Stimulated activated CD8-positive, alpha-beta memory T cell treated with anti-CD3 and anti-CD28 coated beads, Interleukin-15, amount 100 ng/mL, for 24 hours (primary cell): ENCODE measurements around the gene CDK5RAP3.
"Not testable (repeated sequence)": the region's sequence is repeated elsewhere in the genome, so short reads cannot be mapped to it uniquely, and the experiment has no call there.

Experiments
- DNase-seq: peaks from one replicate; pipeline ENCODE4 v3.0.0-alpha.2; 2020; ENCODE audit warnings: low read depth

Gene CDK5RAP3

DNA sequence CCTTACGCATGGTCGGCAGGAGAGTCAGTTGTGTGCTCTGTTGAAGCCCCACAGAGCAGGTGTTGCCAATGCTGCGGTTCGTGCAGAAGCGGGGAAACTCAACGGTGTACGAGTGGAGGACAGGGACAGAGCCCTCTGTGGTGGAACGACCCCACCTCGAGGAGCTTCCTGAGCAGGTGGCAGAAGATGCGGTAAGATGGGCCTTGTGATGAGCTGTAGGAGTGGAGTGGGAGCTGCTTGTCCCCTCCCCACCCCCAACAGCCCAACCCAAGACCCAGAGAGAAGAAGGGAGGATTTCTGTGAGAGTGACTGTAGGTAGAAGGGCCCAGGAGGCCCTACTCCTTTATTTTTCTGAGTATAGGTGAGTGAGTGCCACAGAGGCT, 4.9 kb downstream of the CDK5RAP3 start:
- no peak for DNase-seq

DNA sequence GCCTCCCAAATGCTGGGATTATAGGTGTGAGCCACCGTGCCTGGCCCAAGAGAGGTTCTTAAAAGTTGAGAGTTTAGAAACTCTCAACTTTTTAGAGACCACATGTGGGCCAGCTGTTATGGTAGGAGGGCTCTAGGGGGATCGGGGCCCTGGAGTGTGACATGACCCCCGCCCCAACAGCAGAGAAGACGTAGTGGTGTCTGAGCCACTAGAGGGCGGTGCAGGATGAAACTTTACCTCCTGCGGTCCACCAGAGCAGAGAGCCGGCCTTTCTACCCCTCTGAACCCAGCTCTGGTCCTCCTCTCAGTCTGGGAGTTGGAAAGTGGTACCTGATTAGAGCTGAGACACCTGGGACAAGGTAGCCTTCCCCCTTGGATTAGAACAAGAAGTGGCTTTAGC, 7.4 kb downstream of the CDK5RAP3 start:
- peak; percentile 6 for DNase-seq

DNA sequence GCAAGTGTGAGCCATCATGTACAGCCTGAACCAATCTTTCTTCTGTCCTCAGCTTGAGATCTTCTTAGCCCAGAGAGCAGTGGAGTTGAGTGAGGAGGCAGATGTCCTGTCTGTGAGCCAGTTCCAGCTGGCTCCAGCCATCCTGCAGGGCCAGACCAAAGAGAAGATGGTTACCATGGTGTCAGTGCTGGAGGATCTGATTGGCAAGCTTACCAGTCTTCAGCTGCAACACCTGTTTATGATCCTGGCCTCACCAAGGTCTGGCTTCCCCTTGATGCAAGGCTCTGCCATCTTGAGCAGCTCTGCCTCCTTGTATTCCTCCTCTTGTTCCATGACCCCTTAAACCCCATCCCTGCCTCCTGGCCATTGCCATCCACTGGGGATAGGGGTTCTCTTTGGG, 9.6 kb downstream of the CDK5RAP3 start:
- no peak for DNase-seq

- DNase-seq: no peak
These were observed 10.5 kb downstream of the CDK5RAP3 start for GRCh38 chr17:47981462-47981861.

GRCh38 chr17:47982091-47982617, 11.2 kb downstream of the CDK5RAP3 start:
- DNase-seq: no peak

GRCh38 chr17:47982645-47983390, 11.9 kb downstream of the CDK5RAP3 start:
- no peak for DNase-seq

DNA sequence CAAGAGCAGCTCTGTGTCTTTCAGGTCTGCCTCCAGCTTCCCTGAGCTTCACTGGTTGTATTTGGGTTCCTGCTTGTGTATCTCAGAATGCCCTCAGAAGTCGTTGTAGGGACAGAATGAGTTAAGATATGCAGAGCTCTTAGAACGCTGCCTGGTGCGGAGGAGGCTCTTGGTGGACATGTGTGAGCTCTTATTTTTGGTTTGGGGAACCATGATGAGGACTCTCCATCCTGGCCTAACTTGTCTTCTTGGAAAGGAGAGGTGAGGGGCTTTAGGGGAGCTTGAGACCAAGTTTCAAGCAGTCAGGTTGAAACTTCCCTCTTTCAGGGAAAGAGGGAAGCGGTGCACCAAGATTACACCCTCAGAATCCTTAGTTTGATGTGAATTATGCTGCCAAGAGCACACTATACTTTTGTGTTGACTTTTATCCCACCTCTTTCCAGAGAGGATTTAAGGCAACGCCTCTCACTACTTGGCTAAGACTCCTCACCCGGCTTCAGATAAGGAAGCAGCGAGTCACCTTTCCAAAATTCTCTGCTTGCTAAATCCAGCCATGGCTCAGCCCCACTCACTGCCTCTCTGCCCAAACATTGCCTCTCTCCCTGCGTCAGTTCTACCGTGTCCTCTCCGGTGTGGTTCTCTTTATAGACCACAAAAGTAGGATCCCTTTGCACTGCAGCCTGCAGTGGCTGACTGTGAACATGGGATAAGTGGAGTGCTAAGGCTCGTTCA, 12.7 kb downstream of the CDK5RAP3 start:
- no peak for DNase-seq

DNA sequence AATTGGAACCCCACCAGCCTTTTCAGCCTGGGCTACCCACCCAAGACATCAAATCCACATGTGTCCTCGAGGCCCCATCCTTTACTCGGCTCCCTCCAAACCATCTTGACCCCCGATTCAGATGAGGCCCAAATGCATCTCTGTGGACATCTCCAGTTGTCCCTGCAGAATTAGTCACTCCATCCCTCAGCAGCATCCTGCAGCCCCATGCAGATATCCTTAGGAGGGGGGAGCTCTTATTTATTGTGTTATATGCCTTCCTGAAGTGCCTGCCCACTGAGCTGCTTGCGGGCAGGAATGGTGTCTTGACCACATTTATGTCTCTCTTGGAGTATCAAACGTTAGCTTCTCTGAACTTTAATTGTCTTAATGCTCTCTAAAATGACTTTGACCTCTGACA, 15.6 kb downstream of the CDK5RAP3 start:
- DNase-seq: no peak

GRCh38 chr17:47987240-47987835, 16.4 kb downstream of the CDK5RAP3 start:
- DNase-seq: no peak

DNA sequence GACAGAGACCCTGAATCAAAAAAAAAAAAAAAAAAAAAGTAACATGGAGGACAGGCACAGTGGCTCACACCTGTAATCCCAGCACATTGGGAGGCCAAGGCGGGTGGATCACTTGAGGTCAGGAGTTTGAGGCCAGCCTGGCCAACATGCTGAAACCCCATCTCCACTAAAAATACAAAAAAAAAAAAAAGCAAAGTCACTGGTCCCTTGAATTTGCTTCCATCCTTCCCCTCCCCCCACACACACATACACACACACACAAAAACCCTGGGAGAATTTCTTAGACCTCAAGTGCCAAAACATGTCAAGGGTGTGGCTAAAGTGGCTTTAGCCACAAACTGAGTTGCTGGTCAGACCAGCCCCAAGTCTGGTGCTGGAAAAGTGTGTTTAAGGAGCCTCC, 17.5 kb downstream of the CDK5RAP3 start:
- not testable (repeated sequence) for DNase-seq

GRCh38 chr17:47989159-47989558, 18.2 kb downstream of the CDK5RAP3 start:
- DNase-seq: no peak

- no peak for DNase-seq
These were observed 18.8 kb downstream of the CDK5RAP3 start for GRCh38 chr17:47989700-47990099.

DNA sequence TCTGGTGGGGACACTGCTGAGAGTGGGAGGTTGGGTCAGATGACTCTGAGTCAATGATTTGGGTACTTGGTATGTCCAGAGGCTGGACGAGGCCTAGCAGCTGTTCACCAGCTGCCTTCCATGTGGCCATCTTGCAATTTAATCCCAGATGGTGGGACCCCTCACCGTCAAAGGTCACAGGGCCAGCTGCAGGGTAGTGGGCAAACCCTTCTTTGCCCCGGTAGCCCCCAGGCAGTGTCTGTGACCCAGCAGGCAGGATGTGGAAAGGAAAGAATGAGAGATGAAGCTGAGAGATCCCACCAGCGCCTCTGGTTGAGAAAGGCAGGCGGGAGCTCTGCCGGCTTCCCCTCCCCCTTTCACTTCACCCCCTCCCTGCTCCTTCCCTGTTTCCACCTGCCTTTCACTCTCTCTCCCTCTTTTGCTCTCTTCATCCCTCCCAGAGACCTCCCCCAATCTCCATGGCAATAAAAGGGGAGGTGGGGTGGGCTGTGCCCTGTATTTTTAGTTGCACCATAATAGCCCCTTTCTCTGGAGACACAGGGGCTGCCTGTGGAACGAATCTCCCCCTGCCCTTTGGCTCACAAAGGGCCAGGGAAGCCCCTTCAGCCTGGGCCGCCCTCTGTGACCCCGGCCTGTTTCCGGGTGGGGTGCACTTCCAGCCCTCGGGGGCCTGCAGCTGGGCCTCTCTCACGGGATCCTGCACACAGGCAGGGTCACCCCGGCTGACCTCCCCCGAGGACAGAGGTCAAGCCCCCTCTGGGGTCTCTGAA, 20.2 kb downstream of the CDK5RAP3 start:
- DNase-seq: no peak

DNA sequence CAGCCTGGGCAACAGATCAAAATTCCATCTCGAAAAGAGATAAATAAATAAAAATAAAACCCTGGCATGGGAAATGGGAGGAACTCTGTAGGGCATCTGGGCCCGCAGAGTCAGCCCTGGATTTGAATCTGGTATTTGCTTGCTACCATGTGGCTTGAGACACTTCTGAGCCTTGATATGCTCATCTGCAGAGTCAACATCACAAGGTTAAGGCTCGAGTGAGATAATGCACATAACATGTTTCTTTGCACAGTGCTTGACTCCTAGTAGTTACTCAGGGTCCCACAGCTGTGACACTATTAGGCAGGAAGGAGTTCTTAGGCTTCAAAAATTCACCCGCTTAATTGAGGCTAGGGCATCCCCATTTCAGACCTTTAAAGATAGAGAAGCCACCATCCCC, 21.3 kb downstream of the CDK5RAP3 start:
- no peak for DNase-seq

DNA sequence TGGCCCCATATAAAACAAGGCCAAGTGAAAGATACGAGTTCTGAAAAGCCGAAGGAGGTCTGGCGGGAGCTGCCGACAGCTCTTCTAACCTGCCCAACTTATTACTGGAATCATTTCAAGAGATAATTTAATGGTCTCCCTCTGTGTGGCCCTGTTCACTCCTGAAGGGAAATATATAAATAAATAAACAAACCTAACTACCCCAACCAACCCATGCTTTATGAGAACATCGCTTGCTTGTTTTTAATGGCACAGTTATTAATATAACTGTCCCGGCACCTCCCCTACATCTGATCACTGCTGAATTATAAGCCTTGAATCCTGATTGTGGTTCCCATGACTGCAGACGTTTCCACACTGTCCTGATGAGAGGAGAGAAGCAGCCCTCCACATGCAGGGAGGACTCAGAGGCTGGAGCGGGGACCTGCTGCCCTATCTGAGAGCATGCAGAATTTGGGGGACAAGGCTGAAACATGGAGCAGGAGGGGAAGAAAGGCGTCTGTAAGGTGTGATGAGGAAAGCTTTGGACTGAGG, 22.2 kb downstream of the CDK5RAP3 start:
- DNase-seq: no peak

DNA sequence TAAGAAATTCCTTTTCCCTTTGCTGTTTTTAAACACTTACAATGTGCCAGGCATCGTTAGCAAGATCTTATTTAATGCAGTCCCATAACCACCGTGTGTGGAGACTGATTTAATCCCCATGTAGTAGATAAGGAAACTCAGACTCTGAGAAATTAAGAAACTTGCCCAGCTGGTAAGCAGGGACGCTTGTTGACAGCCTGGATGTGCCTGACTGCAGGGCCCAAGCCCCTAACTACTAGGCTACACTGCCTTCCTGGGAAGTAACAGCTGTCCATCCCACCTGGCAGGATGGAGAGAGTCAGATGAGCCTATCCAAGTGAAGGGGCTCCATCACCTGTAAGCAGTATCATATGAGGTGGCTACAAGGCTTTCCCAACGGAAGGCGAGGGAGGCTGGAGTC, 23.1 kb downstream of the CDK5RAP3 start:
- DNase-seq: no peak

DNA sequence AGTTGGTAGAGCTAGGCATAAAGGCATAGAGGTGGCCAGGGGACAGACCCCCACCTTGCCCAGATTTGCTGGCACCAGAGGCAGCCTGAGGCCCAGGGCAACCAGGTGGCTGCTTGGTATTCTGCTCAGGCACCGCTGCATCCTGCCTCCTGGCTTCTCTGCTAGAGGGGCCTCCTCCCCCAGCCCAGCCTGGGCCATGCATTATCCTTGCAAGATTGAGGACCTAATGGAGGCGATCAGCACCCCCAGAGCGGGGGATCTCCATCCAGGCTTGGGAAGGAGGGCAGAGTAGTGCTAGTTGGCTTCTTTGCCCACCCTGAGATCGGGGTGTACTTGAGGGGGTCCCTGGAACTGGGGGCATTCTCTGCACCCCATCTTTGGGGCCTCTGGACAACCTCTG, 23.8 kb downstream of the CDK5RAP3 start:
- no peak for DNase-seq

GRCh38 chr17:47995241-47995935, 24.5 kb downstream of the CDK5RAP3 start:
- no peak for DNase-seq

GRCh38 chr17:47996201-47996600, 25.3 kb downstream of the CDK5RAP3 start:
- no peak for DNase-seq

GRCh38 chr17:47997586-47997985, 26.7 kb downstream of the CDK5RAP3 start:
- DNase-seq: no peak

DNA sequence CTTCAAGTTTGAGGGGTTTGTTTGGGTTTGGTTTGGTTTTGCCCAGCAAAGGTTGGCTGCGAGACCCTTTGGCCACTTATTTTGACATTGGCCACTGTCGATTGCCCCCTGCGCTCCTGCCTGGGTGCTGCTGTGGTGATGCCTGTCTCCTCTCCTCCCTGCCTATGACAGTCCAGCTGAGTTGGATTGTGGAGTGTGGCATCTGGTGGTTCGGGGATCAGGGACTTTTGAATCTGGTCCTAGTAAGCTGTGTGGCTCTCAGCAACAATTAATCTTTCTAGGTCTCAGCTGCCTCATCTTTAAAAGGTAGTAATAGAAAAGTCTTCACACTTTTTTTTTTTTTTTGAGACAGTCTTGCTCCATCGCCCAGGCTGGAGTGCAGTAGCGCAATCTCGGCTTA, 27.1 kb downstream of the CDK5RAP3 start:
- DNase-seq: no peak
